MG63 (cell line): Measurements from ENCODE around the gene PRORP. TPM values are rescaled to one million over a fixed set of nuclear protein-coding genes. Genes with fewer than 3 reads are reported as not detected.

Source experiments
- DNase-seq: peaks from one replicate; pipeline ENCODE4 v3.0.0-alpha.2; 2020
- H3K27me3 ChIP-seq: fragments of 250-450 bp; sonication (Bioruptor Pico); 2 replicates; pipeline ENCODE4 v1.5.1; 2020; ENCODE audit warnings: mild to moderate bottlenecking, moderate library complexity
- H3K36me3 ChIP-seq: fragments of 250-450 bp; sonication (Bioruptor Pico); 2 replicates; pipeline ENCODE4 v1.5.1; 2020; ENCODE audit warnings: mild to moderate bottlenecking, moderate library complexity
- H3K4me3 ChIP-seq: fragments of 250-450 bp; sonication (Bioruptor Pico); 2 replicates; pipeline ENCODE4 v1.5.1; 2020; ENCODE audit warnings: mild to moderate bottlenecking, moderate library complexity
- H3K9me3 ChIP-seq: fragments of 250-450 bp; sonication (Bioruptor Pico); 2 replicates; pipeline ENCODE4 v1.5.1; 2020; ENCODE audit warnings: mild to moderate bottlenecking, moderate library complexity
- total RNA-seq: library from RNA; depleted of rRNA; stranded (reverse); fragments of >200 nt; shearing (Covaris generic); gene quantifications from 2 replicates; pipeline ENCODE4 v1.2.3, GENCODE V29; 2014; ENCODE audit warnings: low replicate concordance; rRNA removed

PRORP gene
- total RNA-seq, 1 experiment from 2014 or later: 21.2 TPM

DNA sequence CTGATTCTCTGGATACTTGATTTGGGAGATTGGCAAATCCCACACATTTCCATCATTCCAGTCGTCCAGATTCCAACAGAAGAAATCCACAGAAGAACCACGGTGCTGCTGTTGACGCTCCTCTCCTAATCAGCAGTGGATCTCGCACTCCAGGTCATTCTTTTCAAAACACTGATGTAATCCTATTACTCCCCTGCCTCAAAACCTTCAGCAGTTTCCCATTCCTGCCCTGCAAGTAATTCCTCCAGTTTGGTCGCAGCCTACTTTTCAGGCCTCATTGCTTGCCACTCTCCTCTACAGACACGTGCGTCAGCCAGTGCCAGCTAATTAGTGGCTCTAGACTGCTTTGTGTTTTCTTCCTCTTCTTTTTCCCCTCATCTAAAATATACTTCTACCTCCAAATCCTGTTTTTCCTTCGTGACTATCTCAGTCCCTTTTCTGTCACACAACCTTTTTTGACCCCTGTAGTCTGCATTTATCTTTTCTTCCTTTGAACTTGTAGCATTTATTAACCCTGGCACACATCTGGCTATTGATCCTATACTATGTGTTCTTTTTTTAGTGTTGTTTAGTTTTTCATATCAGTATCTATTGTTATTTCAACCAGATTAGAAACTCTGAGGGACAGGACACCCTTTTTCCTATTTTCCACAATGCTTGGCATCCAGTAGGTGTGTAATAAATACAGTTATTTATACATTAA is 36.8 kb downstream of the PRORP start:
- no peak overlapping the region for H3K4me3 ChIP-seq
- H3K36me3 ChIP-seq: no peaks in the 10 kb centered on the region
- DNase-seq: no peak
- no peaks in the 10 kb centered on the region for H3K27me3 ChIP-seq
- H3K9me3 ChIP-seq: no peaks in the 10 kb centered on the region

DNA sequence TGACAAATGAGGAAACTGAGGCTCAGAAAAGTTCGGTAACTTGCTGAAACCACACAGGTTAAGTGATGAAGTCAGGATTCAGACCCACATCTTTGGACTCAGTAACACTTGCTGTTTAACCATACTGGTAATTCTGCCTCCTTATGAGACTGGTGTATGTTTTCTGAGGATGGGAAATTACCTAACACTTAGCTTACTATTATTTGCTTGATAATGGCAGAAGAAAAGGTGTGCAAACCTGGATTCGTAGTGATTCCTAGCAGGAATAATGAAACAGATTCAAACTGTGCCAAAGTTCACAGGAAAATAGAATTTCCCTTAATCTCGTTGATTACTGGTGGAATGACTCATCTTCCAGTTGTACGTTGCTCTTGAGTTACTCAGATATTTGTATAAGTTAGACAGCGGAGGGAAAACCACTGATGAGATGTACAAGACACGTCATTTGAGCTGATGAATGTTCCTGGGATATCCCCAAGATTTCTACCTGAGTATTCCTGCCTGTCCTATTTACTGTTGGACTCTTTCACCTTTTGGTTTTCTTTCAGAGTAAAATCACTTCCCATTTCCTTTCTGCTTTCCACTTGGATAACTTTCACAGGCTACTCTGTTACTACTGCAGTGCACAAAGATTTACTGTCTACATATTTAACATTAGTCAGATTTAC is 37.5 kb downstream of the PRORP start:
- no peaks in the 10 kb centered on the region for H3K36me3 ChIP-seq
- H3K27me3 ChIP-seq: no peaks in the 10 kb centered on the region
- DNase-seq: no peak
- H3K4me3 ChIP-seq: no peak overlapping the region
- no peaks in the 10 kb centered on the region for H3K9me3 ChIP-seq

DNA sequence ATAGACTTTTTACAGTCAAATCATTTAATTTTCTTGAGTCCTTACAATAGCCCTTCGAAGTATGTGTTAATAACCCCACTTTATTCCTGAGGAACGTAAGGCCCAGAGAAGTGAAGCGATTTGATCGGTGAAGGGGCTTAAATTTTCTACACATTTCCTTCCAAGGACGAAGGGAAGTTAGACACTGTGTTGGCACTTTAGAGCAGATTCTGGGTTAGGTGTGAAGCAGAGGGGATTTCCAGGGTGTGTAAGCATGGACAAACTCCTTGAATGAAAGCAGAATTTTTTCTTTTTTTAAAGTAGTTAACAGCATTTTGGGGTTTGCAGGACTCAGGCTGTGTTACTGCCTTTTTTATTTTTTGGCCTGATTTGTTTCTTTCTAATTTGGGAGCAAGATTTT is 38.9 kb downstream of the PRORP start:
- no peak for DNase-seq
- H3K9me3 ChIP-seq: no peaks in the 10 kb centered on the region
- no peaks in the 10 kb centered on the region for H3K27me3 ChIP-seq
- no peak overlapping the region for H3K4me3 ChIP-seq
- no peaks in the 10 kb centered on the region for H3K36me3 ChIP-seq

DNA sequence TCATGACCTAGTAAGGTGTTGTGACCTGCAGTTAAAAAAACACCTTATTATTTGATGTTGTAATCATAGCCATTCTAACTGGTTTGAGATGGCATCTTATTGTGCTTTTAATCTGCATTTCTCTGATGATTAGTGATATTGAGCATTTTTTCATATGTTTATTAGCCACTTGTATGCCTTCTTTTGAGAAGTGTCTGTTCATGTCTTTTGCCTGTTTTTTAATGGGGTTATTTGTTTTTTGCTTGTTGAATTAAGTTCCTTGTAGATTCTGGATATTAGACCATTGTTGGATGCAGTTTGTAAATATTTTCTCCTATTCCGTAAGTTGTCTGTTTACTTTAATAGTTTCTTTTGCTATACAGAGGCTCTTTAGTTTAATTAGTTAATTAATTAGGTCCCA is 41.0 kb downstream of the PRORP start:
- no peaks in the 10 kb centered on the region for H3K9me3 ChIP-seq
- no peaks in the 10 kb centered on the region for H3K27me3 ChIP-seq
- H3K36me3 ChIP-seq: no peaks in the 10 kb centered on the region
- no peak overlapping the region for H3K4me3 ChIP-seq
- DNase-seq: no peak

DNA sequence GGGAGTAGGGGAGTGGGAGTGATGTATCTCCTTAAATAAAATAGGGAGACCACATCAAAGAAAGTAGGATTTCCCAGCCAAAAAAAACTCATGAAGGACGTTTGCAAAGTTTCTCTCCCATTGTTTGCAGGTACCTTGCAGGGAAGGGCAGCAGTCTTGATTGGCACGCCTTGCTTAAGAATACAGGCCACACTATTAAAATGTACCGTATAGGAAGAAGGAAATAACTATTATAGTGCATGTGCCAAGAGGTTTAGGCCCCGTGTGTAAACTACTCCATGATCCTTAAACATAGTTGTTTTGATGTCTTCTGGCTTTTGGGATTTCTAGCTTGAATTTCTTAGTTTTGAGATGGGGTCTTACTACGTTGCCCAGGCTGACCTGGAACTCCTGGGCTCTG is 42.5 kb downstream of the PRORP start:
- Histone ChIP-seq H3K4me3 (no peak overlapping the region), H3K27me3 (no peaks in the 10 kb centered on the region), H3K36me3 (no peaks in the 10 kb centered on the region), H3K9me3 (no peaks in the 10 kb centered on the region)
- no peak for DNase-seq

DNA sequence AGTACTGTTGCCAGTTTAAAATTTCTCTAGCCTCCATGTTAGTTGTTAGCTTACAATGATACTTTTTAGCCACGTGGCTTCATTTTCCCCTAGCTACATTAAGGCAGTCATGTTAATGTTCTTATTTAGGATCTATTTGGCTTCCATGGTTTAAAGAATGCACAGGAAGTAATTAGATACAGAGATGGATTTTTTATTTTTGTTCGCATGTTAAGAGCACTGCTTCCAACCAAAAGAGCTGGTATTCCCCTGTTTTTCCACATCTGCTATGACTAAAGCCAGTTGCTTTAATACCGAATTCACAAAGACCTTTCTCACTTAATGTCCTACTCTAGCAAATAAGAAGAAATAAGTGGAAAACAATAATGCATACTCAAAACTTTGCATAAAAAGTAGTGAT is 45.1 kb downstream of the PRORP start:
- Histone ChIP-seq H3K27me3 (no peaks in the 10 kb centered on the region), H3K9me3 (no peaks in the 10 kb centered on the region), H3K4me3 (no peak overlapping the region), H3K36me3 (no peaks in the 10 kb centered on the region)
- DNase-seq: no peak

Other genes with a start within 250 kb of the PRORP start
- gene BAZ1A, start 247.2 kb upstream of the PRORP start, total RNA-seq: 20.4 and 21.8 TPM in 2 replicates
- 41.9 and 52.3 TPM in 2 replicates for gene SRP54, start 139.6 kb upstream of the PRORP start, total RNA-seq
- gene FAM177A1, start 76.3 kb upstream of the PRORP start, total RNA-seq: 15.7 and 38.3 TPM in 2 replicates
- gene PPP2R3C, start 562 bp upstream of the PRORP start, total RNA-seq: 13.3 and 18.0 TPM in 2 replicates
- 302 and 372 TPM in 2 replicates for gene PSMA6, start 169.8 kb downstream of the PRORP start, total RNA-seq